Trophoblast cell (in vitro differentiated cells and primary cell): ENCODE data around the gene BAX.

Experiments
- DNase-seq, 2 donors: peaks; one replicate each; pipeline ENCODE4 v3.0.0-alpha.2; 2016
- H2AFZ ChIP-seq: 2 replicates; pipeline ENCODE4 v1.6.1; 2013; ENCODE audit warnings: low read length, moderate library complexity, mild to moderate bottlenecking; ENCODE audit not compliant: insufficient read depth, poor library complexity
- H2AK5ac ChIP-seq: 2 replicates; pipeline ENCODE4 v1.6.1; 2013; ENCODE audit warnings: mild to moderate bottlenecking, low read length
- H2BK120ac ChIP-seq: 2 replicates; pipeline ENCODE4 v1.6.1; 2013; ENCODE audit warnings: low read length, mild to moderate bottlenecking, moderate library complexity; ENCODE audit not compliant: insufficient read depth, poor library complexity
- H2BK12ac ChIP-seq: 2 replicates; pipeline ENCODE4 v1.6.1; 2013; ENCODE audit warnings: mild to moderate bottlenecking, low read length, moderate library complexity
- H2BK5ac ChIP-seq: 2 replicates; pipeline ENCODE4 v1.6.1; 2013; ENCODE audit warnings: low read length, low read depth, moderate library complexity, mild to moderate bottlenecking; ENCODE audit not compliant: poor library complexity
- H3K14ac ChIP-seq: 2 replicates; pipeline ENCODE4 v1.6.1; 2013; ENCODE audit warnings: mild to moderate bottlenecking, low read length
- H3K18ac ChIP-seq: 2 replicates; pipeline ENCODE4 v1.6.1; 2013; ENCODE audit warnings: mild to moderate bottlenecking, low read length
- H3K23ac ChIP-seq: 2 replicates; pipeline ENCODE4 v1.6.1; 2013; ENCODE audit warnings: low read length
- H3K27ac ChIP-seq: 2 replicates; pipeline ENCODE4 v1.5.1; 2013; ENCODE audit warnings: low read depth, mild to moderate bottlenecking, inconsistent platforms, low read length, moderate library complexity
- H3K27me3 ChIP-seq: 2 replicates; pipeline ENCODE4 v1.6.1; 2013; ENCODE audit warnings: inconsistent platforms, mild to moderate bottlenecking, low read length, moderate library complexity; ENCODE audit not compliant: insufficient read depth
- H3K36me3 ChIP-seq, 2 experiments: 1 replicate in 1 of 2; 2 replicates in 1 of 2; pipeline ENCODE4 v1.6.1; 2013; ENCODE audit warnings: low read length in 2 of 2, mild to moderate bottlenecking in 2 of 2, moderate library complexity in 1 of 2; ENCODE audit not compliant: insufficient read depth in 2 of 2, control insufficient read depth in 1 of 2
- H3K4ac ChIP-seq: 2 replicates; pipeline ENCODE4 v1.6.1; 2013; ENCODE audit warnings: low read depth, mild to moderate bottlenecking, low read length, moderate library complexity
- H3K4me1 ChIP-seq, 2 experiments: 1 replicate in 1 of 2; 2 replicates in 1 of 2; pipeline ENCODE4 v1.6.1; 2013; ENCODE audit warnings: low read length in 2 of 2, mild to moderate bottlenecking in 2 of 2, moderate library complexity in 1 of 2; ENCODE audit not compliant: insufficient read depth in 2 of 2, control insufficient read depth in 1 of 2
- H3K4me2 ChIP-seq: 2 replicates; pipeline ENCODE4 v1.6.1; 2013; ENCODE audit warnings: inconsistent platforms, mild to moderate bottlenecking, low read length, moderate library complexity
- H3K4me3 ChIP-seq: 2 replicates; pipeline ENCODE4 v1.5.1; 2013; ENCODE audit warnings: mild to moderate bottlenecking, low read depth, low read length, inconsistent platforms
- H3K79me1 ChIP-seq: one replicate; pipeline ENCODE4 v1.6.1; 2013; ENCODE audit warnings: low read length
- H3K79me2 ChIP-seq: 2 replicates; pipeline ENCODE4 v1.6.1; 2013; ENCODE audit warnings: low read length, mild to moderate bottlenecking; ENCODE audit not compliant: control insufficient read depth, insufficient read depth, poor library complexity
- H3K9ac ChIP-seq: 2 replicates; pipeline ENCODE4 v1.6.1; 2013; ENCODE audit warnings: mild to moderate bottlenecking, low read length
- H3K9me3 ChIP-seq: 2 replicates; pipeline ENCODE4 v1.6.1; 2013; ENCODE audit warnings: low read depth, mild to moderate bottlenecking, control low read depth, inconsistent platforms, low read length; ENCODE audit not compliant: insufficient read depth
- H4K12ac ChIP-seq: 2 replicates; pipeline ENCODE4 v1.6.1; 2013; ENCODE audit warnings: low read depth, mild to moderate bottlenecking, low read length, moderate library complexity
- H4K8ac ChIP-seq: 2 replicates; pipeline ENCODE4 v1.6.1; 2013; ENCODE audit warnings: low read depth, mild to moderate bottlenecking, low read length, moderate library complexity
- H4K91ac ChIP-seq: one replicate; pipeline ENCODE4 v1.6.1; 2013; ENCODE audit warnings: low read depth, mild to moderate bottlenecking, low read length, moderate library complexity
- WGBS: extraction: QIAGEN DNeasy Blood & Tissue Kit; methylation state at CpG from one replicate; pipeline ENCODE4 v1.1.7; 2013; ENCODE audit warnings: missing lambda C conversion rate; ENCODE audit not compliant: insufficient read length, insufficient coverage; ENCODE audit errors: extremely low coverage; 5-methylcytosine and 5-hydroxymethylcytosine counted together

Gene BAX

DNA sequence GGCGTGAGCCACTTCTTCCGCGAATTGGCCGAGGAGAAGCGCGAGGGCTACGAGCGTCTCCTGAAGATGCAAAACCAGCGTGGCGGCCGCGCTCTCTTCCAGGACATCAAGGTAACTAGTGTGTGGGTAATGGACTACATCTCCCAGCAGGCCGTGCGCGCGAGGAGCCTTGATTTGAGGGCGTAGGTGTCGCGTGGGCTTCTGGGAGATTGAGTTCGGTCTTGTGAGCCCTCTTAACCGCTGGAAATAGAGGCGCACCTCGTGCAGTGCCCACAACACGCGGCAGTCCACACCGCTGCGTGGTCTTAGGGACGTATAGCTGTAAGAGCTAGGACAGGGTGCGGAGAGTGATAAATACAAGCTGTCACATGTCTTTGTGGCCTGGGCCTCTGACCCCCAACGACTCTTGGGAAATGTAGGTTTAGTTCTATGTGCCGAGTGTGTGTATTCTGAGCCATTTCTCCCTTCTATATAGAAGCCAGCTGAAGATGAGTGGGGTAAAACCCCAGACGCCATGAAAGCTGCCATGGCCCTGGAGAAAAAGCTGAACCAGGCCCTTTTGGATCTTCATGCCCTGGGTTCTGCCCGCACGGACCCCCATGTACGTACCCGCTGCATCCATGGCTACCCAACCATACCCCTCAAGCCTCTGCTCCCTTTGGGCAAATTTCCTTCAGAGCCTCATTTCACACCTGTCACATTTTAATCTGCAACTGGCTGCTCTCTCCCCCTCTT lies 11.3 kb downstream of the BAX start:
- H4K8ac ChIP-seq, result no peak overlapping the region
- H3K4me3 ChIP-seq, result peak overlapping the region; percentile 89
- H2AK5ac ChIP-seq, result no peak overlapping the region
- H2BK12ac ChIP-seq, result no peak overlapping the region
- no peak overlapping the region for H4K12ac ChIP-seq
- no peak overlapping the region for H4K91ac ChIP-seq
- H3K79me2 ChIP-seq, result peaks cover 16% of the 10 kb centered on the region
- peak overlapping the region; percentile 51 for H3K14ac ChIP-seq
- peak overlapping the region; percentile 21 for H3K4ac ChIP-seq
- peaks cover 25 to 29% of the 10 kb centered on the region in 2 experiments for H3K4me1 ChIP-seq
- H2BK5ac ChIP-seq, result no peak overlapping the region
- no CpG with 5 or more reads among the region's 36 CpGs for WGBS
- H3K27me3 ChIP-seq, result no peaks in the 10 kb centered on the region
- H3K27ac ChIP-seq, result peak overlapping the region; percentile 16
- no peaks in the 10 kb centered on the region for H3K9me3 ChIP-seq
- H3K18ac ChIP-seq, result peak overlapping the region; percentile 41
- H3K36me3 ChIP-seq, result peaks cover 38 to 43% of the 10 kb centered on the region in 2 experiments
- peak overlapping the region; percentile 66 for H3K9ac ChIP-seq
- no peak overlapping the region for H2BK120ac ChIP-seq
- no peak overlapping the region for H3K23ac ChIP-seq
- H2AFZ ChIP-seq, result no peak overlapping the region
- DNase-seq, result peak; percentile 82 to 87
- H3K79me1 ChIP-seq, result peaks cover 31% of the 10 kb centered on the region
- H3K4me2 ChIP-seq, result peak overlapping the region; percentile 82

DNA sequence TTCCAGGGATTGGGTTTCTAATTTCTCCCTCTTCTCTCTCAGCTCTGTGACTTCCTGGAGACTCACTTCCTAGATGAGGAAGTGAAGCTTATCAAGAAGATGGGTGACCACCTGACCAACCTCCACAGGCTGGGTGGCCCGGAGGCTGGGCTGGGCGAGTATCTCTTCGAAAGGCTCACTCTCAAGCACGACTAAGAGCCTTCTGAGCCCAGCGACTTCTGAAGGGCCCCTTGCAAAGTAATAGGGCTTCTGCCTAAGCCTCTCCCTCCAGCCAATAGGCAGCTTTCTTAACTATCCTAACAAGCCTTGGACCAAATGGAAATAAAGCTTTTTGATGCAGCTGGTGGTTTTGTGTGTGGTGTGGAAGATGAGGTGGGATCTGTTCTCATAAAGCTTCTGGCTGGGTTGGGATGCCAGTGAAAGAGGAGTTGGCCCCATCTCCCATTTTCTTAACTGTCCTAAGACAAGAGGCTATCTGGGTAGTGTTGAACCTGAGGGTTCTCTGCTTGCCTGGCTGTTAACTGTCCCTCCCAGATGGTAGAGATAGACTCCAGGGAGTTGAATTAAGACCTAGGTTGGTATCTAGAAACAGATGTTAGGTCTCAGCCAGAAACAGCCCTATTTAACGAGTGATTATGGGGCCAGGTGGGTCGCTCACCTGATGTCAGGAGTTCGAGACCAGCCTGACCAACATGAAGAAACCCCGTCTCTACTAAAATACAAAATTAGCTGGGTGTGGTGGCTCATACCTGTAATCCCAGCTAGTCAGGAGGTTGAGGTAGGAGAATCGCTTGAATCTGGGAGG lies 12.1 kb downstream of the BAX start:
- H3K9me3 ChIP-seq, result no peaks in the 10 kb centered on the region
- no peak overlapping the region for H2BK12ac ChIP-seq
- H2AK5ac ChIP-seq, result no peak overlapping the region
- H3K4ac ChIP-seq, result peak overlapping the region; percentile 21
- H2BK5ac ChIP-seq, result no peak overlapping the region
- no peak overlapping the region for H4K91ac ChIP-seq
- H4K8ac ChIP-seq, result no peak overlapping the region
- H3K79me2 ChIP-seq, result peaks cover 16% of the 10 kb centered on the region
- peak overlapping the region; percentile 12 for H3K27ac ChIP-seq
- no peak overlapping the region for H2AFZ ChIP-seq
- H3K23ac ChIP-seq, result no peak overlapping the region
- DNase-seq, result no peak
- H3K36me3 ChIP-seq, result peaks cover 38 to 40% of the 10 kb centered on the region in 2 experiments
- H3K4me3 ChIP-seq, result no peak overlapping the region
- H3K4me1 ChIP-seq, result peaks cover 25 to 28% of the 10 kb centered on the region in 2 experiments
- no CpG with 5 or more reads among the region's 10 CpGs for WGBS
- H3K18ac ChIP-seq, result no peak overlapping the region
- H4K12ac ChIP-seq, result no peak overlapping the region
- H3K79me1 ChIP-seq, result peaks cover 31% of the 10 kb centered on the region
- H2BK120ac ChIP-seq, result no peak overlapping the region
- H3K14ac ChIP-seq, result no peak overlapping the region
- H3K27me3 ChIP-seq, result no peaks in the 10 kb centered on the region
- peak overlapping the region; percentile 82 for H3K4me2 ChIP-seq
- no peak overlapping the region for H3K9ac ChIP-seq

DNA sequence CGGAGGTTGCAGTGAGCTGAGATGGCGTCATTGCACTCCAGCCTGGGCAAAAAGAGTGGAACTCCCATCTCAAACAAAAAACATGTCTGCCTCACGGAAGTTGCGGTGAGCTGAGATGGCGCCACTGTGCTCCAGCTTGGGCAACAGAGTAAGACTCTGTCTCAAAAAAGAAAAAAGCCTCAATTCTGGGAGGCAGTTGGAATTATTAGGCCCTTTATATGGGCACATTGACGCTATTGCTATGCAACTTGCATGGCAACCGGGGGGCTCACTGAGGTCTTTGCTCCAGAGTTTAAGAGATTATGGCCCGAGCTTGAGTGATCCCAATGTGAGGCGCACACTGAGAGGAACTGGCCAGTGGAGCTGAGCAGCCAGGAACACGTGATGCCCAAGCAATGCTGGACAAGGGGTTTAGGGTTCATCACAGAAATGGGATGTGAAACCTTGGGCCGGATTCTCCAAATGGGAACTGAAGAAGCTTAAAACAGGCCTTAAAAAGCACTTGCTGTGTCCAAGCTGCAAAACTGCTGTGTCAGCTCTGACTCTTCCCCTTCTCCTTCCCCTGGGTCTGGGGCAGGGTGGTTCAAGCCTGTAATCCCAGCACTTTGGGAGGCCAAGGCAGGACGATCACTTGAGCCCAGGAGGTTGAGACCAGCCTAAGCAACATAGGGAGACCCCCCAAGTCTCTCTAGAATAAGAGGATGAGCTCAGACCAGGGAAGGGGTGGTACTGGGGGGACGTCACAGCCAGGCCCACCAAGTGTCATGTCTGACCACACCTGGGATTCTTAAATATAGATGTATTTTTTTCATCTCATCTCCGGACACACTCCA lies 12.9 kb downstream of the BAX start:
- Histone ChIP-seq H4K8ac (no peak overlapping the region), H4K12ac (no peak overlapping the region), H2BK12ac (no peak overlapping the region), H3K9ac (no peak overlapping the region), H3K79me2 (peaks cover 15% of the 10 kb centered on the region), H4K91ac (no peak overlapping the region), H3K27ac (no peak overlapping the region), H3K27me3 (no peaks in the 10 kb centered on the region), H3K36me3 (peaks cover 37 to 38% of the 10 kb centered on the region in 2 experiments), H3K18ac (no peak overlapping the region), H3K4me2 (no peak overlapping the region), H3K14ac (no peak overlapping the region), H2BK5ac (no peak overlapping the region), H2AK5ac (no peak overlapping the region), H2AFZ (no peak overlapping the region), H3K79me1 (peaks cover 25% of the 10 kb centered on the region), H3K4ac (no peak overlapping the region), H3K4me3 (no peak overlapping the region), H3K4me1 (peaks cover 17 to 20% of the 10 kb centered on the region in 2 experiments), H2BK120ac (no peak overlapping the region), H3K23ac (no peak overlapping the region), H3K9me3 (no peaks in the 10 kb centered on the region)
- WGBS, result no CpG with 5 or more reads among the region's 14 CpGs
- peak; percentile 44 to 62 for DNase-seq

- H4K91ac ChIP-seq, result no peak overlapping the region
- H3K4me3 ChIP-seq, result no peak overlapping the region
- DNase-seq, result peak in 1 of 2 donors; percentile 23
- H2BK5ac ChIP-seq, result no peak overlapping the region
- peaks cover 14% of the 10 kb centered on the region for H3K79me2 ChIP-seq
- no peak overlapping the region for H4K12ac ChIP-seq
- no peaks in the 10 kb centered on the region for H3K9me3 ChIP-seq
- no peak overlapping the region for H3K18ac ChIP-seq
- peaks cover 21% of the 10 kb centered on the region for H3K79me1 ChIP-seq
- peaks cover 14 to 17% of the 10 kb centered on the region in 2 experiments for H3K4me1 ChIP-seq
- H3K14ac ChIP-seq, result no peak overlapping the region
- no peak overlapping the region for H3K4me2 ChIP-seq
- no peak overlapping the region for H4K8ac ChIP-seq
- H3K9ac ChIP-seq, result no peak overlapping the region
- no peak overlapping the region for H2BK12ac ChIP-seq
- H3K4ac ChIP-seq, result no peak overlapping the region
- no peak overlapping the region for H2BK120ac ChIP-seq
- H3K27me3 ChIP-seq, result no peaks in the 10 kb centered on the region
- H3K23ac ChIP-seq, result no peak overlapping the region
- H3K27ac ChIP-seq, result no peak overlapping the region
- no CpG with 5 or more reads among the region's 4 CpGs for WGBS
- H2AK5ac ChIP-seq, result no peak overlapping the region
- H3K36me3 ChIP-seq, result peaks cover 40 to 43% of the 10 kb centered on the region in 2 experiments
- H2AFZ ChIP-seq, result no peak overlapping the region
Measured at GRCh38 chr19:48968179-48968661, 13.5 kb downstream of the BAX start.
